CD4-positive, alpha-beta T cell treated with Interleukin-17A for 1 hour (primary cell): ENCODE data around the gene DNAH7.

Experiments used
- DNase-seq: peaks from one replicate; pipeline ENCODE4 v3.0.0-alpha.2; 2020

DNAH7 gene

DNA sequence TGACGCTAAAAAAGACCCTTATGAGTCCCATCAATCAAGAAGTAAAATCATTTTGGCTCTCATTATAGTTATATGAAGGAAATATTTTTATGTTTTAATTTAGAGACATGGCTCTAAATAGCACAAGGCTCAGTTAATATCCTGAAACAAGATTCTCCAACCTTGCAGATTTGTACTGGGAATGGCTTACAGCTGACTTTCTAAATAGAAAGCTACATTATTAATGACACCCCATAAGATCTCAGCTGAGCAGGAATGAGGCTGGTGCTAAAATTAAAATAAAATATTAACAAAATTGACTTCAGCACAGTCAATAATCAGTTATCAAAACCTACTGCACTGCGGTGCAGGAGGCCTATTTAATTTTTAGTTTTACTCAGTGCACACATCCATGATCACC lies 274.8 kb downstream of the DNAH7 start:
- DNase-seq: no peak

DNA sequence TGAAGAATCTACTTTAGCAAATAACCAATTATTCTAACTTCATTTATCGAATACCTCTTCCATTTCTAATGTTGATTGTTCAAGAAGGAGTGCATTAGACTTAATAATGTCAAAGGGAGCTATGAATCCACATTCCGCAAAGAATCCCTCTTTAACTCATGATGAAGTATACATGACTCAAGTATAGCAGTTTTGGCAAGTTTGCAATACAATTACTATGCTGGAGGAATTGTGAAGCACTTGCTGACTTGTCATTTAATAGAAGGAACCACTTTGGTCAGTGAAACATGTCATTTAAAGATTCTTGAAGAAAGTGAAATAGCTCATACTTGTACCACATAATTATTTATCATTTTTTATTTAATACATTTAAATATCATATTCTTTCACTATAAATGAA lies 286.5 kb downstream of the DNAH7 start:
- no peak for DNase-seq

GRCh38 chr2:195779491-195779890 lies 289.1 kb downstream of the DNAH7 start:
- DNase-seq: no peak

- no peak for DNase-seq
Measured at GRCh38 chr2:195769975-195770374, 298.7 kb downstream of the DNAH7 start.

GRCh38 chr2:195768431-195768830 lies 300.2 kb downstream of the DNAH7 start:
- no peak for DNase-seq

DNA sequence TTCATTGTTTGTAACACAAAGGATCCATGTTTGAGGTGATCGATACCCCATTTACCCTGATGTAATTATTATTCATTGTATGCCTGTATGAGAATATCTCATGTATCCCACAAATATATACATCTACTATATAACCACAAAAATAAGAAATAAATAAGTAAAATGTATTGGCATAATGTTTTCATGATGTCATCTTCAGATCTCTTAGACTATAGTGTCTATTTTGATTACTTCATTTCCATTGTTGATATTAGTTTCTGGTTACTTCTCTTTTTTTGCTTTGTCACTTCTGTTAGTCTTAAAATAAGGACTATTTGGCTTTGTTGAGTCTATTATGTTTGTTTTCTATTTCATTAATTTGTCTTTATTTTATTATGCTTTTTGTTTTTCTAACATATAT lies 301.9 kb downstream of the DNAH7 start:
- no peak for DNase-seq

DNA sequence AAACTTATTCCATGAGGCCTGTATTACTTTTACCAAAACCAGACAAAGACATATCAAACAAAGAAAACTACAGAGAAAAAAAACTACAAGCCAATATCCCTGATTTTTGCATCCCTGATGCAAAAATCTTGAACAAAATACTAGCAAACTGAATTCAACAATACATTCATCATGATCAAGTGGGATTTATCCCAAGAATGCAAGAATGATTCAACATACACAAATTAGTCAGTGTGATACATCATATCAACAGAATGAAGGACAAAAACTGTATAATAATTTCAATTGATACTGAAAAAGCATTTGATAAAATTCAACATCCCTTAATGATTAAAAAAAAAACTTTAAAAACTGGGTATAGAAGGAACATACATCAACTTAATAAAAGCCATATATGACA lies 304.8 kb downstream of the DNAH7 start:
- no peak for DNase-seq

- DNase-seq: no peak
Measured at GRCh38 chr2:195759877-195760276, 308.8 kb downstream of the DNAH7 start.

- DNase-seq: no peak
Measured at GRCh38 chr2:195758846-195759245, 309.8 kb downstream of the DNAH7 start.

- no peak for DNase-seq
Measured at GRCh38 chr2:195756218-195756942, 312.3 kb downstream of the DNAH7 start.

- no peak for DNase-seq
Measured at GRCh38 chr2:195741191-195741590, 327.4 kb downstream of the DNAH7 start.

- no peak for DNase-seq
Measured at GRCh38 chr2:195737511-195738325, 330.9 kb downstream of the DNAH7 start.

- DNase-seq: no peak
Measured at GRCh38 chr2:195735347-195735746, 333.3 kb downstream of the DNAH7 start.

GRCh38 chr2:195734931-195735330 lies 333.7 kb downstream of the DNAH7 start:
- DNase-seq: no peak

GRCh38 chr2:195734395-195734794 lies 334.2 kb downstream of the DNAH7 start:
- no peak for DNase-seq

GRCh38 chr2:195733831-195734230 lies 334.8 kb downstream of the DNAH7 start:
- DNase-seq: no peak

- DNase-seq: no peak
Measured at GRCh38 chr2:195732574-195732973, 336.1 kb downstream of the DNAH7 start.

GRCh38 chr2:195730912-195731311 lies 337.7 kb downstream of the DNAH7 start:
- DNase-seq: no peak

GRCh38 chr2:195727106-195727505 lies 341.5 kb downstream of the DNAH7 start:
- no peak for DNase-seq

- DNase-seq: no peak
Measured at GRCh38 chr2:195722075-195722474, 346.6 kb downstream of the DNAH7 start.

GRCh38 chr2:195721042-195721441 lies 347.6 kb downstream of the DNAH7 start:
- no peak for DNase-seq

DNA sequence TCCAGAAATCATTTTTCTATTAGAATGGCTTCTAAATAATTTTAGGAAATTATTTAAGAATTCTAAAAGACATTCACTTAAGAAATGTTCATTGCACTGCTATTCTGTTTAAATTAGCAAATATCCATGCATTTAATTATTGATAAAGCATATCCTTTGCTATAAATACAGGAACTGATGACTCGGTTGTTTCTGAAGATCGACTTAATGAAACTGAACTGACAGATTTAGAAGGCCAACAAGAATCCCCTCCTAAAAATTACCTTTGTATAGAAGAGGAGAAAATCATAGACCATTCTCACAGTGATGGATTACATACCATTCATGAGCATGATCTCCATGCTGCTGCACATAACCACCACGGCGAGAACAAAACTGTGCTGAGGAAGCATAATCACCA lies 352.2 kb downstream of the DNAH7 start:
- no peak for DNase-seq

GRCh38 chr2:195711478-195711877 lies 357.2 kb downstream of the DNAH7 start:
- DNase-seq: no peak
